Kidney epithelial cell (primary cell): ENCODE measurements around the gene KIAA0586. TPM values are rescaled to one million over a fixed set of nuclear protein-coding genes. Genes with fewer than 3 reads are reported as not detected.

Source experiments
- DNase-seq: peaks from one replicate; pipeline ENCODE4 v3.0.0-alpha.2; 2010; ENCODE audit warnings: low read depth
- H3K27me3 ChIP-seq: 2 replicates; pipeline ENCODE4 v1.6.0; 2011; ENCODE audit warnings: low read length; ENCODE audit not compliant: control insufficient read depth, insufficient read depth
- H3K36me3 ChIP-seq: 2 replicates; pipeline ENCODE4 v1.5.1; 2011; ENCODE audit warnings: low read length; ENCODE audit not compliant: control insufficient read depth, insufficient read depth
- H3K4me3 ChIP-seq: 2 replicates; pipeline ENCODE4 v1.5.1; 2011; ENCODE audit warnings: low read depth, mild to moderate bottlenecking, control low read depth, low read length
- CTCF ChIP-seq: IDR thresholded peaks from 2 replicates; pipeline ENCODE4 v1.5.1; 2011; ENCODE audit warnings: mild to moderate bottlenecking, moderate library complexity, low read length, control low read depth, inconsistent platforms; ENCODE audit not compliant: insufficient read depth, poor library complexity, severe bottlenecking
- total RNA-seq: library from RNA; depleted of rRNA; stranded (reverse); fragments of >200 nt; gene quantifications from 2 replicates; pipeline ENCODE4 v1.2.3, GENCODE V29; 2015

Gene KIAA0586
- total RNA-seq, result 21.2 and 21.4 TPM in 2 replicates

- Histone ChIP-seq H3K27me3 (no peaks in the 10 kb centered on the region), H3K4me3 (peak within 1 kb of the TSS; percentile 77), H3K36me3 (no peaks in the 10 kb centered on the region)
- peak; percentile 96 for DNase-seq
- TF ChIP-seq CTCF, result no peak
Observed at GRCh38 chr14:58427281-58428117, at the start of gene KIAA0586, which contains the start of gene TIMM9. Gene KIAA0586, plus strand, starts transcription at chr14:58427719. Its CDS starts 546 bp downstream, at chr14:58428265. Gene TIMM9, minus strand, starts transcription at chr14:58427531. Its CDS starts 15,586 bp downstream, at chr14:58411945.

GRCh38 chr14:58390830-58391229, 36.7 kb upstream of the KIAA0586 start:
- TF ChIP-seq CTCF, result no peak
- no peak for DNase-seq
- Histone ChIP-seq H3K27me3 (no peaks in the 10 kb centered on the region), H3K4me3 (no peak overlapping the region), H3K36me3 (no peaks in the 10 kb centered on the region)

- no peak for TF ChIP-seq CTCF
Observed at GRCh38 chr14:58395562-58395811, 32.0 kb upstream of the KIAA0586 start.

GRCh38 chr14:58395812-58396788, 31.4 kb upstream of the KIAA0586 start, which contains the start of gene TOMM20L:
Gene TOMM20L, plus strand, starts transcription at chr14:58395930. Its CDS starts 28 bp downstream, at chr14:58395958.
- Histone ChIP-seq H3K27me3 (no peaks in the 10 kb centered on the region), H3K4me3 (peak within 1 kb of the TSS; percentile 33), H3K36me3 (no peaks in the 10 kb centered on the region)
- peak; percentile 14 for DNase-seq
- TF ChIP-seq CTCF, result no peak

More at GRCh38 chr14:58395562-58395811, 32.0 kb upstream of the KIAA0586 start:
- Histone ChIP-seq H3K27me3 (no peaks in the 10 kb centered on the region), H3K36me3 (no peaks in the 10 kb centered on the region), H3K4me3 (peak overlapping the region; percentile 33)
- DNase-seq, result no peak

- no peaks in the 10 kb centered on the region for H3K36me3 ChIP-seq
- no peak for TF ChIP-seq CTCF
- no peaks in the 10 kb centered on the region for H3K27me3 ChIP-seq
- no peak overlapping the region for H3K4me3 ChIP-seq
- no peak for DNase-seq
Observed at GRCh38 chr14:58397156-58397555, 30.4 kb upstream of the KIAA0586 start.
